Psoas muscle (tissue), 8 donors: Measurements from ENCODE around the gene HPRT1. TPM values are rescaled to one million over a fixed set of nuclear protein-coding genes. Genes with fewer than 3 reads are reported as not detected.

Source experiments
- ATAC-seq, 4 donors: fragments of 200-7000 bp; cut with Tn5 transposase; one replicate each; pipeline ENCODE4 v1.9.1; 2020; ENCODE audit warnings: moderate library complexity in 3 of 4, mild to moderate bottlenecking in 2 of 4
- DNase-seq, 2 donors: peaks; one replicate each; pipeline ENCODE4 v3.0.0-alpha.2; 2020
- H3K27ac ChIP-seq: fragments of 200-600 bp; one replicate; pipeline ENCODE4 v1.8.0; 2022
- H3K27me3 ChIP-seq, 3 donors: fragments of 200-600 bp in 1 of 3; one replicate each; pipeline versions ENCODE4 v1.6.1 to v1.8.0; 2013 to 2022; ENCODE audit warnings: low read length in 2 of 3, mild to moderate bottlenecking in 2 of 3, moderate library complexity in 1 of 3; ENCODE audit not compliant: insufficient read depth in 3 of 3
- H3K36me3 ChIP-seq, 2 donors: fragments of 200-600 bp in 1 of 2; one replicate each; pipeline versions ENCODE4 v1.6.1 to v1.8.0; 2013 to 2022; ENCODE audit warnings: low read depth in 1 of 2, mild to moderate bottlenecking in 1 of 2, moderate library complexity in 1 of 2; ENCODE audit not compliant: insufficient read depth in 1 of 2
- H3K4me1 ChIP-seq: fragments of 200-600 bp; one replicate; pipeline ENCODE4 v1.8.0; 2022
- H3K4me3 ChIP-seq: fragments of 200-600 bp; one replicate; pipeline ENCODE4 v1.8.0; 2022; ENCODE audit warnings: mild to moderate bottlenecking
- H3K9me3 ChIP-seq: fragments of 200-600 bp; one replicate; pipeline ENCODE4 v1.8.0; 2022
- WGBS, 3 donors: extraction: QIAGEN DNeasy Blood & Tissue Kit; methylation state at CpG; one replicate each; pipeline versions ENCODE4 v1.1.6 to v1.1.7; 2013; 5-methylcytosine and 5-hydroxymethylcytosine counted together
- intact Hi-C, 2 donors: fragments of 100-400 bp; cut with DNase I; formaldehyde crosslinking; loops; one replicate each; pipeline versions ENCODE4 v1.11.0 to v1.14.2; 2022
- polyA plus RNA-seq, 3 donors: library from polyadenylated mRNA; stranded (reverse); fragments of 200-250 nt; gene quantifications; one replicate each; pipeline ENCODE4 v1.2.3, GENCODE V29; 2013
- total RNA-seq, 4 donors: library from RNA; stranded (reverse); fragmentation: NEBNext Ultra II Directional in 2 of 4; extraction: Animal tissue kit (Norgen Biotek cat#: 25700) in 2 of 4; gene quantifications; one replicate each; pipeline versions ENCODE4 v1.2.1 to v1.2.4, GENCODE V29; 2021 to 2023
- TF ChIP-seq, protein P1 (sequence below): fragments of 200-600 bp; IDR thresholded peaks from one replicate; pipeline ENCODE4 v1.8.0; 2022; ENCODE audit warnings: antibody characterized with exemption
- donor health status: healthy with polysubstance abuse.
- donor health status: DM: no; HTN: no; CAD: no; lungs with moderate emphysema.
- donor health status: Bipolar disorder and iron deficiency.
- donor health status: healthy.
- donor health status: DM: yes; HTN: yes; CAD: no.
- donor health status: DM: no; HTN: no; CAD: no.
- donor health status: DM: no; HTN: no; CAD: no.
- donor health status: DM: yes; HTN: yes; CAD: no.

The HPRT1 gene
- total and polyA plus RNA-seq, 7 donors, result 7.9 to 30.0 (median 15.9) TPM

GRCh38 chrX:134480061-134480460, 20.1 kb downstream of the HPRT1 start:
- Histone ChIP-seq H3K4me3 (no peak overlapping the region), H3K27ac (no peak overlapping the region), H3K36me3 (peaks cover 0 to 16% of the 10 kb centered on the region in 2 donors), H3K27me3 (no peaks in the 10 kb centered on the region), H3K9me3 (no peaks in the 10 kb centered on the region), H3K4me1 (no peaks in the 10 kb centered on the region)
- TF ChIP-seq, protein P1, sequence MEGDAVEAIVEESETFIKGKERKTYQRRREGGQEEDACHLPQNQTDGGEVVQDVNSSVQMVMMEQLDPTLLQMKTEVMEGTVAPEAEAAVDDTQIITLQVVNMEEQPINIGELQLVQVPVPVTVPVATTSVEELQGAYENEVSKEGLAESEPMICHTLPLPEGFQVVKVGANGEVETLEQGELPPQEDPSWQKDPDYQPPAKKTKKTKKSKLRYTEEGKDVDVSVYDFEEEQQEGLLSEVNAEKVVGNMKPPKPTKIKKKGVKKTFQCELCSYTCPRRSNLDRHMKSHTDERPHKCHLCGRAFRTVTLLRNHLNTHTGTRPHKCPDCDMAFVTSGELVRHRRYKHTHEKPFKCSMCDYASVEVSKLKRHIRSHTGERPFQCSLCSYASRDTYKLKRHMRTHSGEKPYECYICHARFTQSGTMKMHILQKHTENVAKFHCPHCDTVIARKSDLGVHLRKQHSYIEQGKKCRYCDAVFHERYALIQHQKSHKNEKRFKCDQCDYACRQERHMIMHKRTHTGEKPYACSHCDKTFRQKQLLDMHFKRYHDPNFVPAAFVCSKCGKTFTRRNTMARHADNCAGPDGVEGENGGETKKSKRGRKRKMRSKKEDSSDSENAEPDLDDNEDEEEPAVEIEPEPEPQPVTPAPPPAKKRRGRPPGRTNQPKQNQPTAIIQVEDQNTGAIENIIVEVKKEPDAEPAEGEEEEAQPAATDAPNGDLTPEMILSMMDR, result no peak
- 83 to 100% (median 95%) methylated on average over 1 of the region's 1 CpG for WGBS, 3 donors
- intact Hi-C loops, result loop anchor here (10.0 kb wide), 2 partner anchors 275 to 305 kb away; no protein-coding TSS in a partner anchor
- DNase-seq (no peak), ATAC-seq (no peak)

GRCh38 chrX:134481339-134481738, 21.4 kb downstream of the HPRT1 start:
- no peak for ATAC-seq
- Histone ChIP-seq H3K9me3 (no peaks in the 10 kb centered on the region), H3K27ac (no peak overlapping the region), H3K4me1 (no peaks in the 10 kb centered on the region), H3K27me3 (no peaks in the 10 kb centered on the region), H3K4me3 (no peak overlapping the region), H3K36me3 (peaks cover 0 to 3% of the 10 kb centered on the region in 2 donors)
- intact Hi-C loops, result loop anchor here (10.0 kb wide), 2 partner anchors 273 to 303 kb away; no protein-coding TSS in a partner anchor
- 66 to 94% (median 91%) methylated on average over 2 of the region's 2 CpGs for WGBS, 3 donors
- TF ChIP-seq, protein P1, result no peak
- DNase-seq, result no peak

GRCh38 chrX:134482371-134482770, 22.4 kb downstream of the HPRT1 start:
- TF ChIP-seq, protein P1, result no peak
- no peaks in the 10 kb centered on the region for H3K9me3 ChIP-seq
- DNase-seq (no peak), ATAC-seq (no peak)
- H3K27me3 ChIP-seq, result no peaks in the 10 kb centered on the region
- H3K27ac ChIP-seq, result no peak overlapping the region
- no peak overlapping the region for H3K4me3 ChIP-seq
- WGBS, 3 donors, result 61 to 93% (median 81%) methylated on average over 3 of the region's 3 CpGs
- no peaks in the 10 kb centered on the region for H3K4me1 ChIP-seq
- H3K36me3 ChIP-seq, result peaks cover 0 to 3% of the 10 kb centered on the region in 2 donors
- intact Hi-C loops, result loop anchor here (10.0 kb wide), 2 partner anchors 272 to 302 kb away; no protein-coding TSS in a partner anchor

DNA sequence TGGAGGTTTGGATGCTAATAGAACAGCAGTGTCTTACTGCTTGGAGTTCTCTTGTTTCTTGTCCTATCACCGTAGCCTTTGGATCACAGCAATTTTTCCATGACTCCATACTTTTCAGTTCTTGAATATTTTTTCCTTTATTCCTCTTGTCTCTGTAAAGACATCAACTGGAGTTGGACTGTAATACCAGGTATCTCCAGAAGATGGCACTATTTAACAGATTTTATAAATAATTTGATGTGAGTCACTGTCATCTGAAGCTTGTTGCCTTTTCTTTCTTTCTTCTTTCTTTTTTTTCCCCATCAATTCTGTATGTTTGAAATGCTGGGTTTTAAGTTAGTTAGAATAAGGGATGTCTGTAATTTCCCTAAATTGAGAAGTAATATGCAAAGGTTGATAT, 24.1 kb downstream of the HPRT1 start:
- TF ChIP-seq, protein P1, result peak; percentile 73
- Histone ChIP-seq H3K9me3 (no peaks in the 10 kb centered on the region), H3K27me3 (no peaks in the 10 kb centered on the region), H3K4me3 (no peak overlapping the region), H3K36me3 (peaks cover 0 to 3% of the 10 kb centered on the region in 2 donors), H3K4me1 (no peaks in the 10 kb centered on the region), H3K27ac (no peak overlapping the region)
- DNase-seq (no peak), ATAC-seq (peak in 2 of 4 donors; percentile 55 to 61)
- intact Hi-C loops, result loop anchor here (10.0 kb wide), 2 partner anchors 271 to 301 kb away; no protein-coding TSS in a partner anchor
- WGBS, 3 donors, result 54 to 63% (median 60%) methylated on average over 1 of the region's 1 CpG

DNA sequence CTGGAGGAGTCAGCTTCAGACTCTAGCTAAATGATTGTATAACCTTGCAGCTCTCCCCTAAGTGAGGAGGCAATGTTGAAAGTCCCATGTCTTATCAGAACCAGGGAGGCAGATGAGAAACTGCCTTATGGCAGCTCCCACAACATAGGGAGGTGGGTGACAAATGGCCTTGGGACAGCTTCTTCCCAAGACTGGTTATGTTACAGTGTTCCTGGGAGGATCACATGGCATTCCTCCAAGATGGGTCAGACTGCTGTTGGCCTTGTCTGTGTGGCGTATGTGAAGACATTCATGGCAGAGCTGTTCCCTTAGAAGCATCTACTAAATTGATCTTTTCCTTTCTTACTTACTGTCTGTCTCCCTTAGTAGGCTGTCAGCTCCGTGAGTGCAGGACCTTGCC, 42.0 kb downstream of the HPRT1 start:
- Histone ChIP-seq H3K36me3 (no peaks in the 10 kb centered on the region), H3K4me1 (no peaks in the 10 kb centered on the region), H3K27ac (no peak overlapping the region), H3K4me3 (no peak overlapping the region), H3K9me3 (no peaks in the 10 kb centered on the region), H3K27me3 (no peaks in the 10 kb centered on the region)
- intact Hi-C loops, result no loop called here
- 71 to 87% (median 75%) methylated on average over 2 of the region's 2 CpGs for WGBS, 3 donors
- TF ChIP-seq, protein P1, result no peak
- no peak for DNase-seq
- no peak for ATAC-seq
